Gastroesophageal sphincter (tissue), 3 donors: ENCODE results near the gene S100A4.

Source experiments
- EP300 ChIP-seq: sonication (generic); formaldehyde crosslinking; IDR thresholded peaks from one replicate; pipeline ENCODE4 v1.6.1; 2017; ENCODE audit warnings: antibody characterized with exemption, mild to moderate bottlenecking
- POLR2A ChIP-seq, 2 donors: fragments of 450-650 bp; IDR thresholded peaks; one replicate each; pipeline ENCODE4 v1.6.1; 2017; ENCODE audit warnings: antibody characterized with exemption in 2 of 2, mild to moderate bottlenecking in 2 of 2, moderate library complexity in 1 of 2
- TF ChIP-seq, protein P1 (sequence below), 4 experiments: fragments of 200-600 bp in 2 of 4; fragments of 450-650 bp in 2 of 4; sonication (generic) in 1 of 4; IDR thresholded peaks; one replicate each; pipeline ENCODE4 v1.5.1; 2017 to 2019; ENCODE audit warnings: antibody characterized with exemption in 4 of 4, mild to moderate bottlenecking in 2 of 4, moderate library complexity in 2 of 4

DNA sequence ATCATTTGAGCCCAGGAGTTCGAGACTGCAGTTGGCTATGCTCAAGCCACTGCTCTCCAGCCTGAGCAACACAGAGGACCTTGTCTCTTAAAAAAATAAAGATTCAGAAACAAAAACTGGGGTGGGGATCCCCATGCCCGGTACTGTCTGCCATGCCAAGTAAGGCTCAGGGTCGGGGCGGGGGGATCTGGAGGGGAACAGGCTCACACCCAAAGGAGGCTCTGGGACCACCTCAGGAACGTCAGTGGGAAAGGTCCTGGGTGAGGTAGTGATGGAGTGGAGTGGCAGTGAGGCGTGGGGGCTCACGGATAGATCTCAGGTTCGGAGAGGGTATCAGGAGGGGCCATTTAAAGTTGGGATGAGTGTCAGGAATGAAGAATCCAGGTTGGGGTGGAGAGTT lies 765 bp upstream of the S100A4 start:
- no peak for TF ChIP-seq POLR2A (IDR thresholded peaks at IDR 0.05)
- TF ChIP-seq, protein P1, sequence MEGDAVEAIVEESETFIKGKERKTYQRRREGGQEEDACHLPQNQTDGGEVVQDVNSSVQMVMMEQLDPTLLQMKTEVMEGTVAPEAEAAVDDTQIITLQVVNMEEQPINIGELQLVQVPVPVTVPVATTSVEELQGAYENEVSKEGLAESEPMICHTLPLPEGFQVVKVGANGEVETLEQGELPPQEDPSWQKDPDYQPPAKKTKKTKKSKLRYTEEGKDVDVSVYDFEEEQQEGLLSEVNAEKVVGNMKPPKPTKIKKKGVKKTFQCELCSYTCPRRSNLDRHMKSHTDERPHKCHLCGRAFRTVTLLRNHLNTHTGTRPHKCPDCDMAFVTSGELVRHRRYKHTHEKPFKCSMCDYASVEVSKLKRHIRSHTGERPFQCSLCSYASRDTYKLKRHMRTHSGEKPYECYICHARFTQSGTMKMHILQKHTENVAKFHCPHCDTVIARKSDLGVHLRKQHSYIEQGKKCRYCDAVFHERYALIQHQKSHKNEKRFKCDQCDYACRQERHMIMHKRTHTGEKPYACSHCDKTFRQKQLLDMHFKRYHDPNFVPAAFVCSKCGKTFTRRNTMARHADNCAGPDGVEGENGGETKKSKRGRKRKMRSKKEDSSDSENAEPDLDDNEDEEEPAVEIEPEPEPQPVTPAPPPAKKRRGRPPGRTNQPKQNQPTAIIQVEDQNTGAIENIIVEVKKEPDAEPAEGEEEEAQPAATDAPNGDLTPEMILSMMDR (IDR thresholded peaks at IDR 0.05): no peak
- no peak for TF ChIP-seq EP300
